ENCODE measurements around the gene HMG20B. TPM values are rescaled to one million over a fixed set of nuclear protein-coding genes. Genes with fewer than 3 reads are reported as not detected.
"Not testable (repeated sequence)": the region's sequence is repeated elsewhere in the genome, so short reads cannot be mapped to it uniquely, and the experiment has no call there.

HMG20B gene
- 91.2 and 99.7 TPM in 2 replicates for total RNA-seq

GRCh38 chr19:3572855-3573161 is at the start of gene HMG20B:
HMG20B (plus strand) TSS chr19:3572944; CDS start chr19:3573310, 366 bp downstream.
- DNase-seq (ENCODE audit: low read depth, low spot score) = no peak

- DNase-seq (ENCODE audit: low read depth, low spot score) = no peak
These were observed 49.2 kb upstream of the HMG20B start for GRCh38 chr19:3523361-3524077.

GRCh38 chr19:3524078-3524842 is 48.5 kb upstream of the HMG20B start:
- DNase-seq (ENCODE audit: low read depth, low spot score) = no peak

GRCh38 chr19:3524904-3525451 is 47.8 kb upstream of the HMG20B start:
- DNase-seq (ENCODE audit: low read depth, low spot score) = no peak

GRCh38 chr19:3526507-3527237 is 46.1 kb upstream of the HMG20B start:
- no peak for DNase-seq (ENCODE audit: low read depth, low spot score)

- no peak for DNase-seq (ENCODE audit: low read depth, low spot score)
These were observed 45.4 kb upstream of the HMG20B start for GRCh38 chr19:3527238-3527910.

GRCh38 chr19:3528080-3528479 is 44.7 kb upstream of the HMG20B start:
- no peak for DNase-seq (ENCODE audit: low read depth, low spot score)

- DNase-seq (ENCODE audit: low read depth, low spot score) = no peak
These were observed 44.1 kb upstream of the HMG20B start for GRCh38 chr19:3528539-3529211.

GRCh38 chr19:3529299-3529698 is 43.4 kb upstream of the HMG20B start:
- not testable (repeated sequence) for DNase-seq (ENCODE audit: low read depth, low spot score)

GRCh38 chr19:3530389-3530788 is 42.4 kb upstream of the HMG20B start:
- no peak for DNase-seq (ENCODE audit: low read depth, low spot score)

GRCh38 chr19:3531716-3532115 is 41.0 kb upstream of the HMG20B start:
- DNase-seq (ENCODE audit: low read depth, low spot score) = no peak

- no peak for DNase-seq (ENCODE audit: low read depth, low spot score)
These were observed 40.5 kb upstream of the HMG20B start for GRCh38 chr19:3532154-3532786.

GRCh38 chr19:3533033-3533432 is 39.7 kb upstream of the HMG20B start:
- no peak for DNase-seq (ENCODE audit: low read depth, low spot score)

- DNase-seq (ENCODE audit: low read depth, low spot score) = no peak
These were observed 39.1 kb upstream of the HMG20B start for GRCh38 chr19:3533563-3534216.

- no peak for DNase-seq (ENCODE audit: low read depth, low spot score)
These were observed 38.1 kb upstream of the HMG20B start for GRCh38 chr19:3534375-3535234.

- no peak for DNase-seq (ENCODE audit: low read depth, low spot score)
These were observed 37.6 kb upstream of the HMG20B start for GRCh38 chr19:3535235-3535535.

GRCh38 chr19:3535563-3535965 is 37.2 kb upstream of the HMG20B start:
- no peak for DNase-seq (ENCODE audit: low read depth, low spot score)

- no peak for DNase-seq (ENCODE audit: low read depth, low spot score)
These were observed 36.8 kb upstream of the HMG20B start for GRCh38 chr19:3535981-3536380.

- no peak for DNase-seq (ENCODE audit: low read depth, low spot score)
These were observed 36.2 kb upstream of the HMG20B start for GRCh38 chr19:3536429-3537100.
